Esophagus squamous epithelium (tissue), 4 donors: Measurements from ENCODE around the gene CELSR1.

Source experiments
- CTCF ChIP-seq, 6 experiments: fragments of 450-650 bp in 4 of 6; fragments of 200-600 bp in 2 of 6; sonication (generic) in 2 of 6; IDR thresholded peaks; one replicate each; pipeline ENCODE4 v1.5.1; 2016 to 2019; ENCODE audit warnings: antibody characterized with exemption in 6 of 6, mild to moderate bottlenecking in 4 of 6, moderate library complexity in 4 of 6
- POLR2A ChIP-seq, 4 donors: fragments of 450-650 bp; IDR thresholded peaks; one replicate each; pipeline ENCODE4 v1.6.1; 2017; ENCODE audit warnings: antibody characterized with exemption in 4 of 4, mild to moderate bottlenecking in 4 of 4, moderate library complexity in 3 of 4

- TF ChIP-seq CTCF (IDR thresholded peaks at IDR 0.05) (no peak), POLR2A (IDR thresholded peaks at IDR 0.05) (no peak)
Measured at GRCh38 chr22:46410291-46410808, 127.1 kb downstream of the CELSR1 start.
